OCI-LY7 (cell line): ENCODE results near the gene IL17REL. TPM values are rescaled to one million over a fixed set of nuclear protein-coding genes. Genes with fewer than 3 reads are reported as not detected.

Experiments
- BruUV-seq: library from RNA; stranded (reverse); fragments of 400-500 nt; replicated peaks from 2 replicates; lab custom pipeline; 2021; lab: Mats Ljungman, UMichigan
- CTCF ChIA-PET: fragments of 300-600 bp; sonication (Branson Sonifier 250); formaldehyde crosslinking; loops from one replicate; lab custom pipeline; 2022; ENCODE audit warnings: antibody characterized with exemption; ENCODE audit not compliant: unreplicated experiment; lab: Charles Lee
- POLR2A ChIA-PET: fragments of 300-600 bp; sonication (Branson Sonifier 250); formaldehyde crosslinking; loops from one replicate; lab custom pipeline; 2022; ENCODE audit warnings: antibody characterized with exemption; lab: Charles Lee
- DNase-seq: peaks from one replicate; pipeline ENCODE4 v3.0.0-alpha.2; 2015; ENCODE audit warnings: low spot score
- H2AFZ ChIP-seq: fragments of 200-600 bp; sonication (generic), shearing (Covaris generic); 2 replicates; pipeline ENCODE4 v1.6.1; 2014; ENCODE audit warnings: mild to moderate bottlenecking, antibody characterized with exemption, low read length, moderate library complexity
- H3K27ac ChIP-seq: fragments of 200-600 bp; sonication (generic); 2 replicates; pipeline ENCODE4 v1.5.1; 2014; ENCODE audit warnings: mixed run types, low read depth, mild to moderate bottlenecking, moderate library complexity, low read length, inconsistent platforms; ENCODE audit not compliant: poor library complexity, severe bottlenecking
- H3K36me3 ChIP-seq: fragments of 200-600 bp; sonication (generic); 2 replicates; pipeline ENCODE4 v1.6.1; 2014; ENCODE audit warnings: mild to moderate bottlenecking, antibody characterized with exemption, low read length, moderate library complexity, mixed read lengths; ENCODE audit not compliant: insufficient read depth
- H3K4me1 ChIP-seq: fragments of 200-600 bp; sonication (generic); 2 replicates; pipeline ENCODE4 v1.5.1; 2014; ENCODE audit warnings: mild to moderate bottlenecking, low read length; ENCODE audit not compliant: insufficient read depth, poor library complexity, severe bottlenecking
- H3K4me2 ChIP-seq: fragments of 200-600 bp; sonication (generic); 2 replicates; pipeline ENCODE4 v1.6.1; 2014; ENCODE audit warnings: mild to moderate bottlenecking, low read length
- H3K4me3 ChIP-seq: fragments of 200-600 bp; sonication (generic); 2 replicates; pipeline ENCODE4 v1.5.1; 2014; ENCODE audit warnings: mild to moderate bottlenecking, low read depth, low read length; ENCODE audit not compliant: poor library complexity, severe bottlenecking
- H3K79me2 ChIP-seq: fragments of 200-600 bp; sonication (generic); 2 replicates; pipeline ENCODE4 v1.6.1; 2016; ENCODE audit warnings: low read depth, mild to moderate bottlenecking, low read length, moderate library complexity, mixed read lengths; ENCODE audit not compliant: insufficient read depth
- H3K9me2 ChIP-seq: fragments of 200-600 bp; sonication (generic); 2 replicates; pipeline ENCODE4 v1.6.1; 2016; ENCODE audit warnings: mild to moderate bottlenecking, low read length, mixed read lengths; ENCODE audit not compliant: insufficient read depth
- H3K9me3 ChIP-seq: fragments of 200-600 bp; sonication (generic); 2 replicates; pipeline ENCODE4 v1.6.1; 2014; ENCODE audit warnings: mild to moderate bottlenecking, mixed run types, low read length, mixed read lengths
- H4K20me1 ChIP-seq: fragments of 200-600 bp; sonication (generic); 2 replicates; pipeline ENCODE4 v1.6.1; 2014; ENCODE audit warnings: mild to moderate bottlenecking, antibody characterized with exemption, low read length, moderate library complexity, mixed read lengths; ENCODE audit not compliant: insufficient read depth
- CTCF ChIP-seq: fragments of 200-600 bp; sonication (generic); conservative IDR thresholded peaks from 2 replicates; pipeline ENCODE4 v1.5.1; 2014; ENCODE audit warnings: mild to moderate bottlenecking, antibody characterized with exemption, low read length, moderate library complexity, mixed read lengths
- EZH2phosphoT487 ChIP-seq: fragments of 200-600 bp; sonication (generic); IDR thresholded peaks from 2 replicates; pipeline ENCODE4 v1.6.1; 2018; ENCODE audit warnings: low read depth, borderline replicate concordance, mild to moderate bottlenecking, mixed run types, antibody characterized with exemption, low read length, moderate library complexity, mixed read lengths
- intact Hi-C: fragments of 100-400 bp; cut with micrococcal nuclease; formaldehyde crosslinking; loops from one replicate; pipeline ENCODE4 v1.10.0; 2022; ENCODE audit not compliant: unreplicated experiment
- total RNA-seq, 2 experiments: library from RNA; depleted of rRNA in 1 of 2; stranded (reverse); fragments of >200 nt in 1 of 2; shearing (Covaris generic) in 1 of 2; gene quantifications; 2 replicates each; pipeline ENCODE4 v1.2.3, GENCODE V29; 2014 to 2022

Gene IL17REL
- total RNA-seq, 2 experiments from 2014 or later, result 0.03 TPM; not detected in 1

GRCh38 chr22:50035131-50035881 is 22.7 kb upstream of the IL17REL start:
- Histone ChIP-seq H3K4me1 (peaks cover 4% of the 10 kb centered on the region), H3K36me3 (no peaks in the 10 kb centered on the region), H4K20me1 (no peaks in the 10 kb centered on the region), H3K27ac (no peak overlapping the region), H3K4me3 (no peak overlapping the region), H3K9me3 (peaks cover 6% of the 10 kb centered on the region; the same call in 1 of the 2 replicates), H3K79me2 (no peaks in the 10 kb centered on the region), H3K9me2 (no peaks in the 10 kb centered on the region), H2AFZ (no peak overlapping the region), H3K4me2 (no peak overlapping the region)
- POLR2A ChIA-PET, result interaction anchor here (1.0 kb wide), 1 partner anchor 105 kb away, joined by 4 read pairs; no protein-coding TSS in a partner anchor
- BruUV-seq, result no TSS peak
- TF ChIP-seq EZH2phosphoT487 (no peak), CTCF (no peak)
- DNase-seq, result no peak
- CTCF ChIA-PET, result interaction anchor here (0.6 kb wide), 1 partner anchor 16 kb away, joined by 3 read pairs; no protein-coding TSS in a partner anchor
- intact Hi-C loops, result no loop called here

- H3K9me3 ChIP-seq, result peaks cover 6% of the 10 kb centered on the region; the same call in 1 of the 2 replicates
- DNase-seq, result no peak
- ChIA-PET POLR2A (no interaction called here), CTCF (no interaction called here)
- no peaks in the 10 kb centered on the region for H3K9me2 ChIP-seq
- no peak overlapping the region for H3K4me2 ChIP-seq
- no peaks in the 10 kb centered on the region for H3K79me2 ChIP-seq
- no peak overlapping the region for H2AFZ ChIP-seq
- BruUV-seq, result no TSS peak
- intact Hi-C loops, result loop anchor here (5.0 kb wide), 2 partner anchors 42 to 57 kb away; no protein-coding TSS in a partner anchor
- no peaks in the 10 kb centered on the region for H3K36me3 ChIP-seq
- H3K4me1 ChIP-seq, result peaks cover 7% of the 10 kb centered on the region
- H4K20me1 ChIP-seq, result no peaks in the 10 kb centered on the region
- H3K4me3 ChIP-seq, result no peak overlapping the region
- TF ChIP-seq CTCF (no peak), EZH2phosphoT487 (no peak)
- no peak overlapping the region for H3K27ac ChIP-seq
Measured at GRCh38 chr22:50034126-50035081, 21.8 kb upstream of the IL17REL start.
